C1 segment of cervical spinal cord (tissue), 14 donors: ENCODE results near the gene C19orf38.
"Not testable (repeated sequence)": the region's sequence is repeated elsewhere in the genome, so short reads cannot be mapped to it uniquely, and the experiment has no call there.

Experiments
- DNase-seq, 14 donors: peaks; one replicate each; lab custom pipeline; 2025; lab: John Stamatoyannopoulos, UW

Gene C19orf38

GRCh38 chr19:10820173-10820572, 28.0 kb upstream of the C19orf38 start:
- DNase-seq, result no peak

DNA sequence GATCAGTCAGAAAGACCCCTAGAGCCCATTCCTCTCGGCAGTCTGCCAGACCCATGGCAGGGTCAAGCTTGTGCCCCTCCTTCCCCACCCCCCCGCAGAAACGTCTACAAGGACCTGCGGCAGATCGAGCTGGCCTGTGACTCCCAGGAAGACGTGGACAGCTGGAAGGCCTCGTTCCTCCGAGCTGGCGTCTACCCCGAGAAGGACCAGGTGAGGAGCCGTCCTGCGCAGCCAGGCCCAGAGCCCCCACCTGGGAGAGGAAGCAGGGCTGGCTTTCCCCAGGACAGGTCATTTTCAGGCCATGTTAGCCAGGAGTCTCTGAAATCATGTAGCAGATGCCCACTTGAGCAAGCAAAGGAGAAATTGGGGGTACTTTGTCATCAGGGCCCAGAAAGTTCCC, 24.5 kb upstream of the C19orf38 start:
- no peak for DNase-seq

DNA sequence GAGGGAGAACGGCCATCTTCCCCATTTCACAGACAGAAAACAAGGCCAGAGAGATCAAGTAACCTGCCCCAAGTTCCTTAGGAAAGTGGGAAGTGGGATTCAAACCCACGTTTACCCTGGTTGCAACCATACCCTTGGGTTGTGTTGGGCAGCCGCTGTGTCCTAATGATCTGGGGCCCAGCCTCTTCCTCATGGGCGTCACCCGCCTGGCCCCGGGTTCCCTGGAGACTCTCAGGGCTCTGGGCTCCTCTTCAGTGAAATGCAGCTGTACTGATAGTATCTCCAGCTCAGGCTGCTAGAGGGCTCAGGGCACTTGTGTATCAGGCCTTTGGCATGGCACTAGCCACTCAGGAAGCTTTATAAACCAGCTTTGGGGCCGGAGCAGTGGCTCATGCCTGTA, 22.0 kb upstream of the C19orf38 start:
- DNase-seq, result no peak

- no peak for DNase-seq
These were observed 21.4 kb upstream of the C19orf38 start for GRCh38 chr19:10826846-10827245.

DNA sequence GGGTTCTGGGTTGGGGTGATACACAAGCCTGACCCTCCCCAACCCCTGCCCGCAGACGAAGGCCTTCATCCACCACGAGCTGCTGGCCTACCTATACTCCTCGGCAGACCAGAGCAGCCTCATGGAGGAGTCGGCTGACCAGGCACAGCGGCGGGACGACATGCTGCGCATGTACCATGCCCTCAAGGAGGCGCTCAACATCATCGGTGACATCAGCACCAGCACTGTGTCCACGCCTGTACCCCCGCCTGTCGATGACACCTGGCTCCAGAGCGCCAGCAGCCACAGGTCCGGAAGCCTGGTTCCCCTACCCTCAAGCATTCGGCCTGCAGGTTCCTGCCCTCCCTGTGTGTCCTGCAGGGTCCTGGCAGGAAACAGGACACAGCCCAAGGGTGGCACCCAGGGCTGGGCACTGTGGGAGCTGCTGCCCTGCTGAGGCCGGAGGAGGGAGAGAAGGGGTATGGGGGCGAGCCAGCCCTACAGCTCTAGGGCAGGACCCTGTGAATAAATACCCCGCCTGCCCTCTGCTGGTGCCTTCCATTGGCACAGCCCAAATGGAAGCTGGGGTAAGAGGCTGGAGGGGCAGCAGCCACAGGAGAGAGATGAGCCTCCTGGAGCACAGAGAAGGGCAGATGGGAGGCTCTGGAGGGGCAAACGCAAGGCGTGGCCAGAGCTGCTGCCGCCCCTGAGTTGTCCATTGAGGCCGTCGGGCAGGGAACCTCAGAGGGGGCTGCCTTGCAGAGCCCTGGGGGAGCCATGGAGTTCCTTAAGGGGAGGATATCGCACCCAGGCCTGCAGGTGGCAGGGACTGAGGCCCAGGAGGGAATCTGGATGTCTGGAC, 19.0 kb upstream of the C19orf38 start:
- DNase-seq, result no peak

DNA sequence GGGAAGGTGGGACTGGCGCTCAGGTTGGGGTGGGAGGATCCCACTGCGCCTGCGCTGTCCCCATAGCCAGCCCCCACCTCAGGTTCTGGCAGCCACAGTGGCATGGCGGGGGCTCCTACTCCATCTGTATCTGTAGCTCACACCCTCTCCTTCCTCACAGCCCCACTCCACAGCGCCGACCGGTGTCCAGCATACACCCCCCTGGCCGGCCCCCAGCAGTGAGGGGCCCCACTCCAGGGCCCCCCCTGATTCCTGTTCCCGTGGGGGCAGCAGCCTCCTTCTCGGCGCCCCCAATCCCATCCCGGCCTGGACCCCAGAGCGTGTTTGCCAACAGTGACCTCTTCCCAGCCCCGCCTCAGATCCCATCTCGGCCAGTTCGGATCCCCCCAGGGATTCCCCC, 18.2 kb upstream of the C19orf38 start:
- no peak for DNase-seq

DNA sequence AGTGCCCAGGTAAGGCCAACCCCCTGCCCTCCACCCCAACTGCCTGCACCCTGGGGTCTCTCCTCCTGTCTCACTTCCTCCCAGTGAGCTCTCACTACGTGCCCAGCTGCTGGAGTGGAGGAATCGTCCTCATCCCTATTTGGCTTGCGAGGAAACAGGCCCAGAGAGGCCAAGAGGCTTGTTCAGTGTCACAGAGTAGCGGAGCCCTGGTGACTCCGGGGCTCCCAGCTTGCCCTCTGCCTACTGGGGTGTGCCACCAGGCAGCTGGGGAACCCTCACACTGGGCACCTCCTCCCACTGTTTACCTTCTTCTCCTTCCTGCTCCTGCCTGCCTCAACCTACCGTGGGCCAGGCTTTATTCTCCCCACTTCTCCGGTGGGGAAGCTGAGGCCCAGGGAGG, 17.8 kb upstream of the C19orf38 start:
- DNase-seq, result no peak

GRCh38 chr19:10830931-10831779, 17.1 kb upstream of the C19orf38 start:
- no peak for DNase-seq

- DNase-seq, result no peak
These were observed 16.0 kb upstream of the C19orf38 start for GRCh38 chr19:10831987-10832938.

DNA sequence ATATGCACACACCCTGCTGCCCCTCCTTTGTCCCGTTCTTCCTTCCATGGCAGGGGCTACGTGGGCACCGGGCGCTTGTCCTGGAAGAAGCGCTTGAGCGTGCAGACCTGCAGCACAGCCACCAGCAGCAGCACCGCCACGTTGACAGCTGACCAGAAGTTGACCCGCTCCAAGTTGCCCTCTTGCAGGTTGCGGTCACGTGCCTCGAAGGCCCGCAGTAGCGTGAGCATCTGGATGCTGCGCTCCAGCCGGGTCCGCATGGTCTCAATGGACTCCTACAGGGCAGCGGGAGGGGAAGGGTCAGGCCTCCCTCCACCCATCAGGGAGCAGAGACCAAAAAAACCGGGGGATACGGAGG, 15.3 kb upstream of the C19orf38 start:
- no peak for DNase-seq

DNA sequence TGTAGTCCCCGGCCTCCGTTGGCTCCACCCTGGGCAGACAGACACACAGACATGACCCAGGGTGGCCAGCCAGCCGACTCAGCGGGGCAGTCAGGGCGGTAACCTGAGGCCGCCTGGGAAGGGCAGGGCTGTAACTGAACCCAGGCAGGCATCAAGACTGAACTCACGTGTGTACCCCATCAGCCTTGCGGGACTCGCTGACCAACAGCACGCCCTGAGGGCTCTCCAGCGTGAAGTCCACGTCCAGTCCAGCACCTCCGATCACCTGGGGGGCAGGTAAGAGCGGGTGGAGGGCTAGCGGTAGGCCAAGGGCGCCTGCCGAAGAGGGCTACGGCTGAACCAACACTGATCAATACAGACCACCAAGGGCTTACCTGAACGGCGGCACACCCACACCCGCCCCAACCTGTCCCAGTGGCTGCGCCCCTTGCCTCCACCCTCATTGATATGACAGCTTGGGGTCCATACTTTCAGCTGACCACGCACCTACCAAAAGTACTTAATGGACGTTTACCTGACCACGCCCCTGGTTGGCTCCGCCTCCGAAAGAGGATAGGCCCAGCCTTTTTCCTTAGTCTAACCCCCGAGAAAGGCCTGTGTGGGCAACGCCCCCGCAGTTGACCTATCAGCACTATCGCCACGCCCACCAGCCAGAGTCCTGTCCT, 13.0 kb upstream of the C19orf38 start:
- peak in 3 of 14 donors; percentile 35 to 60 (median 46) for DNase-seq

GRCh38 chr19:10835754-10836478, 12.3 kb upstream of the C19orf38 start, which contains the start of gene TMED1:
TMED1 (minus strand) TSS chr19:10836212; CDS start chr19:10836191, 21 bp downstream.
- peak; percentile 88 to 99 (median 96) for DNase-seq

DNA sequence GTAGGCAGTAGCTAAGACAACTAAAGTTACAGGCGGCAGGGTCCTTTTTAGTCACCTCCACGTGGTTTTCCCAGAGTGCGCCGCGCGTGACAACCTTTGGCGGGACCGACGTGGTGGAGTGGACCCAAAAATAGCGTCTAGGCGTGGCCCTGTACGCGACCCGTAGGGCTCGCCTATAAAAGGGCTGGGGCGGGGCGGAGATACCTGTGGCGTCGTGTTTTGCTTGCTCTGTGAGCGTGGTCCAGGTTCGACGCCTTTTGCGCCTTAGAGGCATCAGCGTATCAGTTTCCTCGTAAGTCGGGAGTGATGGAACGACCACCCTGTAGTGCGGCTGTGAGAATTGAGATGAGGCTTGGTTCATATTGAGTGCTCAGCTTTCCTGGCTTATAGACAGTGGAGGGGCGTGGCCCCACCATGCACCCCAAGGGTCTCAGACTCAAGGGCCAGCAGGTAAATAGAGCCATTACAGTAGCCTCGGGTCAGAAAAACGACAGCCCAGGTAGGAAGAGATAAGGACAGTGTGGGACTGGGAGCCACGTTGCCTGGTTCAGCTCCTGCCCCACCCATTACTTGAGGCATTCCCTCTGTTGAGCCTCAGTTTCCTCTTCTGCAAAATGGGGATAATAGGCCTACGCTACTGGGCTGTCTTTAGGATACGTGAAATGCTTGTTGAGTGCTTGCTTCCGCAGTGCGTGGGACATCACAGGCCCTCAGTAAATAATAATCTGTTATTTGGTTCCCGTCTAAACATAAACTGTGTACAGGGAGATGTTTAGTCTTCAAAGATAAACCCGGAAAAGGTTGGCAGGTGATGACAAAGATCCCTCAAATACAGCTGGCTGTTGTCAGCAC, 11.5 kb upstream of the C19orf38 start:
- DNase-seq, result peak in 5 of 14 donors; percentile 74 to 95 (median 93)

DNA sequence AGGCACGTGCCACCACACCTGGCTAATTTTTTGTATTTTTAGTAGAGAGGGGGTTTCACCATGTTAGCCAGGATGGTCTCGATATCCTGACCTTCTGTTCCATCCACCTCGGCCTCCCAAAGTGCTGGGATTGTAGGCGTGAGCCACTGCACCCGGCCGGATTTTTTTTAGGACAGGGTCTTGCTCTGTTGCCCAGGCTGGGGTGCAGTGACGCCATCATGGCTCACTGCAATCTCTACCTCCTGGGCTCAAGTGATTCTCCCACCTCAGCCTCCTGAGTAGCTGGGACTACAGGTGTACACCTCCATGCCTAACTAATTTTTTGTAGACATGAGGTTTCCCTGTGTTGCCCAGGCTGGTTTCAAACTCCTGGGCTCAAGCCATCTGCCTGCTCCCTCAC, 10.6 kb upstream of the C19orf38 start:
- not testable (repeated sequence) for DNase-seq

GRCh38 chr19:10838377-10838776, 9.8 kb upstream of the C19orf38 start:
- no peak for DNase-seq

DNA sequence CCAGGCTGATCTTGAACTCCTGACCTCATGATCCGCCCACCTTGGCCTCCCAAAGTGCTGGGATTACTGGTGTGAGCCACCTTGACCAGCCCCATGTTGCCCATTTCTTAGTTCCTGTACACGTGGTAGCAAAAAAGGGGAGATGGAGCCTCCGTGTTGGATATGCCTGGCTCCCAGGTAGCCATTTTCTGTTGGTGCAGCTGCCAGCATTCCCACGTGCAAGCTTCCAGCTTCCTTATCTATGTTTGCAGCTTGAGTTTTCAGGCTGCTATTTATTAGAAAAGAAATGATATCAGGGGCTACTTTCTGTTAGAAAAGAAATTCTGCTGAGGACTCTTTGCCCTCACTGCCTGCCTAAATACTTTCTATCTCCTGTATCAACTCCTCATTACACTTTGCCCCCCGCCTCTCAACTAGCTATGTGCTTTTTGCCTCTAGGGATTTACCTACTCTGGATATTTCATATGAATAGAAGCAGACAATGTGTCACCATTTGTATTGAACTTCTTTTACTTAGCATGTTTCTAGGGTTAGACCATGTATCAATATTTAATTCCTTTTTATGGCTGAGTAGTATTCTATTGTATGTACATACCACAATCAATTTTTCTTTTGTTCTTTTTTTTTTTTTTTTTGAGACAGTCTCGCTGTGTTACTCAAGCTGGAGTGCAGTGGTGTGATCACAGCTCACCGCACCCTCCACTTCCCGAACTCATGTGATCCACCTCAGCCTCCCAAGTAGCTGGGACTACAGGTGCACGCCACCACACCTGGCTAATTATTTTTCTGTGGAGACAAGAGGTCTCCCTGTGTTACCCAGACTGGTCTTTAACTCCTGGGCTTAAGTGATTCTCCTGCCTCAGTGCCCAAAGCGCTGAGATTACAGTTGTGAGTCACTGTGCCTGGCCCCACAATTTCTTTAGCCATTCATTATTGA, 8.8 kb upstream of the C19orf38 start:
- DNase-seq, result no peak

GRCh38 chr19:10842788-10843187, 5.4 kb upstream of the C19orf38 start:
- DNase-seq, result no peak
